NAMALWA (cell line): Measurements from ENCODE around the gene COL18A1.

Experiments
- DNase-seq: peaks from one replicate; pipeline ENCODE4 v3.0.0-alpha.2; 2015; ENCODE audit warnings: low spot score

The COL18A1 gene

GRCh38 chr21:45546636-45547544, 141.9 kb downstream of the COL18A1 start:
- DNase-seq, result no peak

GRCh38 chr21:45547545-45547900, 142.6 kb downstream of the COL18A1 start:
- DNase-seq, result no peak

- no peak for DNase-seq
Measured at GRCh38 chr21:45548711-45549491, 143.9 kb downstream of the COL18A1 start.

- DNase-seq, result no peak
Measured at GRCh38 chr21:45549626-45550463, 144.9 kb downstream of the COL18A1 start.

GRCh38 chr21:45550522-45551210, 145.7 kb downstream of the COL18A1 start:
- DNase-seq, result peak; percentile 49

- no peak for DNase-seq
Measured at GRCh38 chr21:45551316-45551715, 146.4 kb downstream of the COL18A1 start.

GRCh38 chr21:45551783-45552695, 147.1 kb downstream of the COL18A1 start:
- DNase-seq, result no peak

GRCh38 chr21:45552696-45553391, 147.9 kb downstream of the COL18A1 start:
- no peak for DNase-seq

- DNase-seq, result peak; percentile 78
Measured at GRCh38 chr21:45554477-45555175, 149.7 kb downstream of the COL18A1 start.

GRCh38 chr21:45555251-45555556, 150.2 kb downstream of the COL18A1 start:
- DNase-seq, result no peak

GRCh38 chr21:45555557-45556301, 150.8 kb downstream of the COL18A1 start:
- no peak for DNase-seq

GRCh38 chr21:45556302-45556644, 151.3 kb downstream of the COL18A1 start:
- no peak for DNase-seq

GRCh38 chr21:45556645-45557615, 152.0 kb downstream of the COL18A1 start:
- no peak for DNase-seq

GRCh38 chr21:45557616-45558043, 152.7 kb downstream of the COL18A1 start:
- no peak for DNase-seq

- DNase-seq, result no peak
Measured at GRCh38 chr21:45558044-45558721, 153.2 kb downstream of the COL18A1 start.

GRCh38 chr21:45559216-45560105, 154.5 kb downstream of the COL18A1 start:
- no peak for DNase-seq
